HFFc6 (cell line): ENCODE results near the gene TMPO. TPM values are rescaled to one million over a fixed set of nuclear protein-coding genes. Genes with fewer than 3 reads are reported as not detected.
"Not testable (repeated sequence)": the region's sequence is repeated elsewhere in the genome, so short reads cannot be mapped to it uniquely, and the experiment has no call there.

Source experiments
- DNase-seq: peaks from one replicate; pipeline ENCODE4 v3.0.0-alpha.2; 2018
- H3K27ac Mint-ChIP-seq: 2 replicates; pipeline ENCODE4 v1.8.0; 2020; ENCODE audit warnings: mild to moderate bottlenecking, mixed read lengths
- H3K27me3 Mint-ChIP-seq: 2 replicates; pipeline ENCODE4 v1.8.0; 2021; ENCODE audit warnings: mild to moderate bottlenecking, moderate library complexity, mixed read lengths; ENCODE audit not compliant: insufficient read depth
- H3K36me3 Mint-ChIP-seq: 2 replicates; pipeline ENCODE4 v1.8.0; 2021; ENCODE audit warnings: low read depth, mixed read lengths
- H3K4me1 Mint-ChIP-seq: 2 replicates; pipeline ENCODE4 v1.8.0; 2020; ENCODE audit warnings: low read depth, mixed read lengths
- H3K4me3 Mint-ChIP-seq: 2 replicates; pipeline ENCODE4 v1.8.0; 2020; ENCODE audit warnings: mild to moderate bottlenecking, moderate library complexity, mixed read lengths
- H3K9me3 Mint-ChIP-seq: 2 replicates; pipeline ENCODE4 v1.8.0; 2020; ENCODE audit warnings: mild to moderate bottlenecking, mixed read lengths
- total RNA-seq, 6 experiments: library from RNA; stranded (reverse); fragmentation: NEBNext Ultra II Directional; extraction: Animal tissue kit (Norgen Biotek cat#: 25700); gene quantifications; 2 replicates in 1 of 6; 3 replicates in 5 of 6; pipeline ENCODE4 v1.2.3, GENCODE V29; 2021
- TF ChIP-seq, protein P1 (sequence below): fragments of 200-600 bp; sonication (generic); IDR thresholded peaks from 2 replicates; pipeline ENCODE4 v1.5.0; 2021; ENCODE audit warnings: antibody characterized with exemption, mild to moderate bottlenecking

The TMPO gene
- total RNA-seq, 6 experiments from 2014 or later = 48.4 to 112 (median 98.2) TPM

- DNase-seq = no peak
- Mint-ChIP-seq H3K27me3 (peaks cover 7% of the 10 kb centered on the region), H3K36me3 (peaks cover 28% of the 10 kb centered on the region), H3K9me3 (no peaks in the 10 kb centered on the region), H3K4me1 (peaks cover 26% of the 10 kb centered on the region), H3K27ac (peak overlapping the region; percentile 98), H3K4me3 (peak overlapping the region; percentile 94)
- TF ChIP-seq, protein P1, sequence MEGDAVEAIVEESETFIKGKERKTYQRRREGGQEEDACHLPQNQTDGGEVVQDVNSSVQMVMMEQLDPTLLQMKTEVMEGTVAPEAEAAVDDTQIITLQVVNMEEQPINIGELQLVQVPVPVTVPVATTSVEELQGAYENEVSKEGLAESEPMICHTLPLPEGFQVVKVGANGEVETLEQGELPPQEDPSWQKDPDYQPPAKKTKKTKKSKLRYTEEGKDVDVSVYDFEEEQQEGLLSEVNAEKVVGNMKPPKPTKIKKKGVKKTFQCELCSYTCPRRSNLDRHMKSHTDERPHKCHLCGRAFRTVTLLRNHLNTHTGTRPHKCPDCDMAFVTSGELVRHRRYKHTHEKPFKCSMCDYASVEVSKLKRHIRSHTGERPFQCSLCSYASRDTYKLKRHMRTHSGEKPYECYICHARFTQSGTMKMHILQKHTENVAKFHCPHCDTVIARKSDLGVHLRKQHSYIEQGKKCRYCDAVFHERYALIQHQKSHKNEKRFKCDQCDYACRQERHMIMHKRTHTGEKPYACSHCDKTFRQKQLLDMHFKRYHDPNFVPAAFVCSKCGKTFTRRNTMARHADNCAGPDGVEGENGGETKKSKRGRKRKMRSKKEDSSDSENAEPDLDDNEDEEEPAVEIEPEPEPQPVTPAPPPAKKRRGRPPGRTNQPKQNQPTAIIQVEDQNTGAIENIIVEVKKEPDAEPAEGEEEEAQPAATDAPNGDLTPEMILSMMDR = no peak
Observed at GRCh38 chr12:98594050-98594835, 78.9 kb downstream of the TMPO start.

DNA sequence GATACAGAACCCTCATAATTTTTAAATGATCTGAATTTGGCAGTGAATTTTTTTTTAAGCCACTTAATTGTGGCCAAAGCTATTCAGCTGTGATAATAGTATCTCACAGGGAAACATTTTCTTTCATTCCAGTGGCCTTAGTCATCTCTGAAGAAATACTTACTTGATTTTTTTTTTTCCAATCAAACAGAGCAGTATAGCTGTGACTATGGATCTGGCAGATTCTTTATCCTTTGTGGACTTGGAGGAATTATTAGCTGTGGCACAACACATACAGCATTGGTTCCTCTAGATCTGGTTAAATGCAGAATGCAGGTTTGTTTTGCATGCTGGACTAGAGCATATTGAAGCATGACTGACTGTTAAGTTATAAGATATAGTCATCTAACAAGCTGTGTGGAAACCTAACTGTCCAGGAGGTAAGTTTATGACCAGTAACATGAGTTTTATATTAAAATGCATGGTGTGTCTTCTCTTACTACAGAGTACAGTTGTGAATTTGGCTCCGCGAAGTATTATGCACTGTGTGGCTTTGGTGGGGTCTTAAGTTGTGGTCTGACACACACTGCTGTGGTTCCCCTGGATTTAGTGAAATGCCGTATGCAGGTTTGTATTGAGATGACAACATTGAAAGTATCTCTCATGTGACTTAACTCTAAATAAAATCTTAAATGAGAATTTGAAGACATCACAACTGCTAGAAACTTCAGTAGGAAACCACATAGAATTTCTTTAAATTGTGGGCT, 80.0 kb downstream of the TMPO start:
- H3K4me1 Mint-ChIP-seq = peaks cover 26% of the 10 kb centered on the region
- peak overlapping the region; percentile 94 for H3K4me3 Mint-ChIP-seq
- peaks cover 28% of the 10 kb centered on the region for H3K36me3 Mint-ChIP-seq
- peak; percentile 55 for DNase-seq
- no peaks in the 10 kb centered on the region for H3K9me3 Mint-ChIP-seq
- peak overlapping the region; percentile 98 for H3K27ac Mint-ChIP-seq
- peaks cover 5% of the 10 kb centered on the region for H3K27me3 Mint-ChIP-seq
- TF ChIP-seq, protein P1 = no peak

DNA sequence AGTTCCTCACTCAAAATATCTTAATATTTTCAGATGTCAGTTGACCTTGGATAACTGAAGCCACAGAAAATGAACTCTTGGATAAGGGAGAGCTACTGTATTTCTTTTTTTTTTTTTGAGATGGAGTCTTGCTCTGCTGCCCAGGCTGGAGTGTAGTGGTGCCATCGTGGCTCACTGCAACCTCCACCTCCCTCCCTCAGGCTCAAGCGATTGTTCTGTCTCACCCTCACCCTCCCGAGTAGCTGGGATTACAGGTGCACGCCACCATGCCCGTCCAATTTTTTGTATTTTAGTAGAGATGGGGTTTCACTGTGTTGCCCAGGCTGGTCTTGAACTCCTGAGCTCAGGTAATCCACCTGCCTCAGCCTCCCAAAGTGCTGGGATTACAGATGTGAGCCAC, 81.9 kb downstream of the TMPO start:
- H3K9me3 Mint-ChIP-seq, H3K4me3 Mint-ChIP-seq, H3K27ac Mint-ChIP-seq, H3K27me3 Mint-ChIP-seq, DNase-seq: not testable (repeated sequence)
- peaks cover 19% of the 10 kb centered on the region for H3K4me1 Mint-ChIP-seq
- H3K36me3 Mint-ChIP-seq = peaks cover 36% of the 10 kb centered on the region

Other genes starting within 250 kb of the TMPO start
- gene SLC25A3, start 78.1 kb downstream of the TMPO start, total RNA-seq = 100 to 1,000 TPM; 613 to 701 (median 674) TPM
- gene IKBIP, start 129.2 kb downstream of the TMPO start, total RNA-seq = 100 to 1,000 TPM in 5 of 6 experiments, 10 to 100 TPM in 1; 96.6 to 131 (median 108) TPM
- gene APAF1, start 129.7 kb downstream of the TMPO start, total RNA-seq = 10 to 100 TPM; 19.0 to 23.6 (median 21.2) TPM